GM12892 (cell line): ENCODE data around the gene TTC28.

Source experiments
- POLR2A ChIP-seq: IDR thresholded peaks from 2 replicates; pipeline ENCODE4 v1.6.1; 2011; ENCODE audit warnings: low read depth, low read length, control low read depth
- POLR2AphosphoS5 ChIP-seq: IDR thresholded peaks from 2 replicates; pipeline ENCODE4 v1.6.1; 2011; ENCODE audit warnings: low read depth, low read length, control low read depth

- TF ChIP-seq POLR2AphosphoS5 (no peak), POLR2A (no peak)
Measured at GRCh38 chr22:28441720-28442263, 237.8 kb downstream of the TTC28 start.
